Body of pancreas (tissue), 4 donors: ENCODE measurements around the gene STXBP4. TPM values are rescaled to one million over a fixed set of nuclear protein-coding genes. Genes with fewer than 3 reads are reported as not detected.

Source experiments
- ATAC-seq: fragments of 150-250 bp; one replicate; pipeline ENCODE4 v1.9.1; 2016
- DNase-seq, 4 donors: peaks; one replicate each; pipeline ENCODE4 v3.0.0-alpha.2; 2019
- H3K27ac ChIP-seq, 4 donors: fragments of 200-600 bp; sonication (generic); 1 replicate in 3 of 4; 2 replicates in 1 of 4; pipeline versions ENCODE4 v1.5.1 to v1.6.1; 2016 to 2019; ENCODE audit warnings: mild to moderate bottlenecking in 1 of 4, mixed read lengths in 1 of 4, moderate library complexity in 1 of 4
- H3K27me3 ChIP-seq, 2 donors: fragments of 200-600 bp; sonication (generic); one replicate each; pipeline ENCODE4 v1.6.0; 2016; ENCODE audit warnings: mild to moderate bottlenecking in 1 of 2
- H3K36me3 ChIP-seq, 2 donors: fragments of 200-600 bp; sonication (generic); replicated peaks in 1 of 2; 2 replicates each; pipeline ENCODE4 v1.5.1; 2016; ENCODE audit warnings: low read depth in 2 of 2; ENCODE audit not compliant: insufficient read depth in 1 of 2
- H3K4me1 ChIP-seq: fragments of 200-600 bp; sonication (generic); one replicate; pipeline ENCODE4 v1.6.0; 2016
- H3K4me3 ChIP-seq, 2 donors: fragments of 200-600 bp; sonication (generic); 1 replicate in 1 of 2; 2 replicates in 1 of 2; pipeline ENCODE4 v1.5.1; 2016 to 2019
- H3K9me3 ChIP-seq, 3 donors: fragments of 200-600 bp; sonication (generic); 1 replicate in 2 of 3; 2 replicates in 1 of 3; pipeline ENCODE4 v1.5.1; 2016
- CTCF ChIP-seq, 7 experiments: fragments of 450-650 bp in 4 of 7; fragments of 200-600 bp in 3 of 7; sonication (generic) in 3 of 7; IDR thresholded peaks; one replicate each; pipeline ENCODE4 v1.5.1; 2016 to 2019; ENCODE audit warnings: antibody characterized with exemption in 7 of 7
- POLR2A ChIP-seq, 3 donors: fragments of 450-650 bp; IDR thresholded peaks; one replicate each; pipeline ENCODE4 v1.6.1; 2016; ENCODE audit warnings: antibody characterized with exemption in 3 of 3, mild to moderate bottlenecking in 2 of 3
- WGBS, 2 donors: methylation state at CpG; one replicate each; pipeline ENCODE4 v1.1.5; 2017; 5-methylcytosine and 5-hydroxymethylcytosine counted together
- intact Hi-C: fragments of 100-400 bp; cut with DNase I; formaldehyde crosslinking; loops from one replicate; pipeline ENCODE4 v1.15.1; 2023
- small RNA-seq: library from RNA; depleted of rRNA; stranded (forward); fragments of <200 nt; gene quantifications from one replicate; pipeline ENCODE3, GENCODE V24; 2016
- total RNA-seq, 2 donors: library from RNA; depleted of rRNA; stranded (reverse); fragments of >200 nt; gene quantifications; one replicate each; pipeline ENCODE4 v1.1.0, GENCODE V29; 2016

The STXBP4 gene
- total RNA-seq, 2 donors from 2014 or later, result 3.6 to 9.3 TPM

- WGBS, 2 donors, result 37 to 59% methylated on average over 1 of the region's 1 CpG
- no peak for ATAC-seq
- H3K9me3 ChIP-seq, result no peaks in the 10 kb centered on the region
- H3K36me3 ChIP-seq, result no peaks in the 10 kb centered on the region
- H3K4me3 ChIP-seq, result no peak overlapping the region
- no peak for TF ChIP-seq POLR2A (IDR thresholded peaks at IDR 0.05)
- TF ChIP-seq CTCF (IDR thresholded peaks at IDR 0.05), result no peak
- H3K27me3 ChIP-seq, result no peaks in the 10 kb centered on the region
- no peak for DNase-seq
- no peak overlapping the region for H3K27ac ChIP-seq
- no peaks in the 10 kb centered on the region for H3K4me1 ChIP-seq
- intact Hi-C loops, result no loop called here
These were observed 250.9 kb downstream of the STXBP4 start for GRCh38 chr17:55219459-55219858.

- Histone ChIP-seq H3K4me3 (no peak overlapping the region), H3K27me3 (no peaks in the 10 kb centered on the region), H3K9me3 (no peaks in the 10 kb centered on the region), H3K4me1 (no peaks in the 10 kb centered on the region), H3K36me3 (no peaks in the 10 kb centered on the region), H3K27ac (no peak overlapping the region)
- TF ChIP-seq CTCF (IDR thresholded peaks at IDR 0.05), result no peak
- TF ChIP-seq POLR2A (IDR thresholded peaks at IDR 0.05), result no peak
- no peak for ATAC-seq
- DNase-seq, result no peak
- 49 to 52% methylated on average over 3 of the region's 3 CpGs for WGBS, 2 donors
- intact Hi-C loops, result no loop called here
These were observed 251.4 kb downstream of the STXBP4 start for GRCh38 chr17:55219934-55220333.

Small RNA genes lying within 50 kb of the gene (small RNA-seq; reads per million reads assigned to genes)
- not detected for gene AC007485.1

Other genes starting within 250 kb of the STXBP4 start
- 10 to 100 TPM; 41.5 to 50.8 TPM for gene TOM1L1, start 67.9 kb upstream of the STXBP4 start, total RNA-seq
- 10 to 100 TPM; 19.8 to 30.1 TPM for gene COX11, start 111 bp upstream of the STXBP4 start, total RNA-seq